SW 1271 (cell line): ENCODE data around the gene KRTAP2-3.
"Not testable (repeated sequence)": the region's sequence is repeated elsewhere in the genome, so short reads cannot be mapped to it uniquely, and the experiment has no call there.

ENCODE experiments used
- DNase-seq, 2 experiments: peaks; one replicate each; lab custom pipeline; 2025; lab: John Stamatoyannopoulos, UW

The KRTAP2-3 gene, protein sequence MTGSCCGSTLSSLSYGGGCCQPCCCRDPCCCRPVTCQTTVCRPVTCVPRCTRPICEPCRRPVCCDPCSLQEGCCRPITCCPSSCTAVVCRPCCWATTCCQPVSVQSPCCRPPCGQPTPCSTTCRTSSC

DNA sequence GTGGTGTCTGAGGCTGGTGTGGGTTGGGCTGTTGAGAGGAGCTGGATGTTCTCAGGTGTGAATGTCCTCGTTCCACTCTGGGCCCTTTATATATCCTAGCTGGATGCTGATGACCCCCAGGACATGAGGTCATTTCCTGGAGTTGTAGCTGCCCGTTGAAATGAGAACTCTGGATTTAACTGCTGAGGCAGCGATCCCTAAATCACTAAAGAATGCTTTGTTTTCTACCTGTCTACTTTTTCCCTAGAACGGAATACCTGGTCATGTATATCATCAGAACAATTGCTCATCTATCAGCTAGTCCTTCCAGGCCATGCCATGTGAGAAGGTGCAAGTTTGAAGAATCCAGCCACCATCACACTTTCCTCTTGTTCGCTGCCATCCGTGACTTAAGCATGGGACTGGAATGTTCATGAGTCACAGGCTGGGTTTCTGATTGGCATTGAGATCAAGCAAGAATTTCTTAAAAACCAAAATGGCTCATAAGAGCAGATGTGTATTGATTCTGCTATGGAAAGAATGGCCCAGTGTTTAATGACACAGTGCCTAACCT is at the start of gene KRTAP2-3:
TSS of gene KRTAP2-3 (minus strand) at position 63 of the 553 bp plus-strand sequence. CDS start 64 bp downstream, outside the sequence.
- peak; percentile 70 to 84 for DNase-seq

DNA sequence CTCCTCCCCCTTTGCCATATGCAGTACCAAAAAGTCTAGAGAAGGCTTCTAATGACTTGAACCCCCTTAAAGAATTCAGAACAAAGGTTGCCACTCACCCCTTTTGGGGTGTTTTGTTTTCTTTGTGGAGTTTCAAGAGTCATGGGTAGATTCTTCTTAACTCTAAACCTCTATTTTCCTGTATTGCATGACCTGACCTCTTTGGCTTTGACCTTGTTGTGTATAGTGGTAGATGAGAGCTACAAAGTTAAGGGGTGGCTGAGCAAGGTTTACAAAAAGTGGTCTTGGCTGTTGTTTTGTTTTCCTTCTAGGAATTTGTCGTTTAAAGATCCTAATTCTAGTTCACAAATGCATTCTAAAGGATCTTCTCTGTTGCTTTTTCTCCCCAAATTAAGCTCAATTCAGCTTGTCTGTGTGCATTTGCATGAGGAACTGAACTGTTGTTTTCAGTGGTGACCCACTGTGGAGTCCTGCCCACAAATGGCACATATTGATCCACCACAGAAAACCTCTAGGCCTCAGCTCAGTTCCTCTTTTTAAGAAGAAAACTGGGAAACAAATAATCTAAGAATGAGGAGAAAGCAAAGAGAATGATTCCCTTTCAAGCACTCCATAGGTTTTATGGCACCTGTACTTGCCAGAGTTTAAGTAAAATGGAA is 48.9 kb upstream of the KRTAP2-3 start:
- not testable (repeated sequence) for DNase-seq

DNA sequence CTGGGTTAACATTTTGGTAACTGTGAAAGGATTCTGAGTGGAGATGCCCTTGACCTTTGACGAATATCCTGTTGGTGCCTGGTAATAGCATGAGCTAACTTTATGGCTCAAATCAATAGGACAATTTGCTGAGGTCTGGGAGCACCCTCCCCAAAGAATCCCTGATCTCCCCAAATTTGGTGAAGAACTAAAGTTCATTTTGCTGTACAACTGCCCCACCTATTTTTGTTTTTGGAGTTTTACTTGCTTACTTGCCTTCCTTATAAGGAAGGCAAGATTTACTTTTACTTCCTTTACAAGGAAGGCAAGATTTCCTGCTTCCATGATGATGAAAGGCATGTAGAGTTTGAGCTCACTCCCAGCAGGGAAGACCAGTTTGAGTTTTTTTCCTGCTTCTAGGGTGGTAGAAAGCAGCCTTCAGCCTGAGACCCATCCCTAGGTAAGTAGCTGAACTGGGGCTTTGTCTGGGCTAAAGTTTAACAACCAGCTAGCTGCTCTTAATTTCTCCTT is 48.1 kb upstream of the KRTAP2-3 start:
- no peak for DNase-seq

DNA sequence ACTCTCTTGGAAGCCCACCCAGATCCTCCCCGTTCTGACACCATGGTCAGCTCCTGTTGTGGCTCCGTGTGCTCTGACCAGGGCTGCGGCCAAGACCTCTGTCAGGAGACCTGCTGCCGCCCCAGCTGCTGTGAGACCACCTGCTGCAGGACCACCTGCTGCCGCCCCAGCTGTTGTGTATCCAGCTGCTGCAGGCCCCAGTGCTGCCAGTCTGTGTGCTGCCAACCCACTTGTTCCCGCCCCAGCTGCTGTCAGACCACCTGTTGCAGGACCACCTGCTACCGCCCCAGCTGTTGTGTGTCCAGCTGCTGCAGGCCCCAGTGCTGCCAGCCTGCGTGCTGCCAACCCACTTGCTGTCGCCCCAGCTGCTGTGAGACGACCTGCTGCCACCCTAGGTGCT is 45.4 kb upstream of the KRTAP2-3 start, which contains the start of gene KRTAP4-9:
TSS of gene KRTAP4-9 (plus strand) at position 43 of the 400 bp plus-strand sequence. CDS start at position 43, 0 bp downstream.
- not testable (repeated sequence) for DNase-seq

DNA sequence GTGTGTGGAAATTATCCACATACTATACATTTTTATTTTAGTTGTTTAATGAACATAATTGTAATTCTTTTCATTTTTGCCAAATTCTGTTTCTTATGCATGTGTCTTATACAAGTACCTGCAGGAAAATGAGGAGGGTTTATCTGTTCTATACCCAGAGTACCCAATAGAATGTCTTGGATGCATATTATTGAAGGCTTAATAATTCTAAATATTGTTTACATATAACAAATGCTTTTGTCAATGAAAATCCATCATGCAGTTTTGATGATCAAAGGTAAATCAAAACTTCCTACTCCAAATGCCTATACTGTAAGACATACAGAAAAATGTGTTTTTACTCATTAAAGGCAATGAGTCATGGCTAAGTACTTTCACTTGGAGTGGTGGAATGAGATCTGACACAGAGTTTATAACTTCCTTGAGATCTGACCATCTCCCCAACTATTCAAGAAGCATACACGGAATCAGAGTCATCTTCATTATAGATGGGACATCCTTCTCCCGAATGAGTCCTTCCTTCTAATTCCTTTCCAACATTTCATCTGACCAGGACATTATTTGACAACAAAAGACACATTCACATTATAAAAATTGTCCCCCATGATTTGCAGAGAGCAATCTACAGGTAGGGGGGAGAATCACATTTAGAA is 44.6 kb upstream of the KRTAP2-3 start:
- DNase-seq: peak; percentile 28 to 67

DNA sequence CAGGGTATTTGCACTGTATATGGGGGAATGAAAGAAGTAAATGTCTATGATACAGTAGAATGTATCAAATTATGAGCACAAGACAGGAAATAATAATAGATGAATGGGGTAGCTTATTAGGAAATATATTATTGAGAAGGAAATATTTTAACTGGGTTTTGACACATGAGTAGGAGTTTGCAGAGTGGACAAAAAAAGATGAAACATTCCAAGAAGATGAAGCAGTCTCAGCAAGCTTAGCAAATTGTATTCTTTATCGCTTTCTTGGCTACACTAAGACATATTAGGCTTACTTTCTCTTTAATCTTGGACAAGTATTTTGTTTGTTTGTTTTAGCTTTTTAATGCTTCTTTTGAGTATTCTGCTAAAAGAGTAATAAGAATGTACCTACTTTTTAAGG is 44.0 kb upstream of the KRTAP2-3 start:
- DNase-seq: no peak

DNA sequence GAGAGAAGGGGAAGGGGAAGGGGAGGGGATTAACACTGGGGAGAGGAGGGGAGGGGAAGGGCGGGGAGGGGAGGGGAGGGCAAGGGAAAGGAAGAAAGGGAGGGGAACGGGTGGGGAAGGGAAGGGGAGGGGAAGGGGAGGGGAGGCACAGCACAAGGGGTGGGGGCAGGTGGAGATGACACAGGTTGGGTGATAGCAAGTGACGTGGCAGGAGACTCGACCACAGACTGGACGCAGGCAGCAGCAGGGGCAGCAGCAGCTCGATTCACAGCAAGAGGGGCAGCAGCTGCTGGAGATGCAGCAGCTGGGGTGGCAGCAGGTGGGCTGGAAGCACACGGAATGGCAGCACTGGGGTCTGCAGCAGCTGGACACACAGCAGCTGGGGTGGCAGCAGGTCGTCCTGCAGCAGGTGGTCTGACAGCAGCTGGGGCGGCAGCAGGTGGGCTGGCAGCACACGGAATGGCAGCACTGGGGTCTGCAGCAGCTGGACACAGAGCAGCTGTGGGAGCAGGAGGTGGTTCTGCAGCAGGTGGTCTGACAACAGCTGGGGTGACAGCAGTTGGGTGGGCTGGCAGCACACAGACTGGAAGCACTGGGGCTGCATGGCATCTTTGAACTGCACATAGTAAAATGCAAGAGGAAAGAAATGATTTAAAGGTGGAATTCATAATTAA is 41.8 kb upstream of the KRTAP2-3 start, which contains the start of gene KRTAP4-16:
TSS of gene KRTAP4-16 (minus strand) at position 624 of the 674 bp plus-strand sequence. CDS start at position 624, 0 bp downstream.
- DNase-seq: no peak

DNA sequence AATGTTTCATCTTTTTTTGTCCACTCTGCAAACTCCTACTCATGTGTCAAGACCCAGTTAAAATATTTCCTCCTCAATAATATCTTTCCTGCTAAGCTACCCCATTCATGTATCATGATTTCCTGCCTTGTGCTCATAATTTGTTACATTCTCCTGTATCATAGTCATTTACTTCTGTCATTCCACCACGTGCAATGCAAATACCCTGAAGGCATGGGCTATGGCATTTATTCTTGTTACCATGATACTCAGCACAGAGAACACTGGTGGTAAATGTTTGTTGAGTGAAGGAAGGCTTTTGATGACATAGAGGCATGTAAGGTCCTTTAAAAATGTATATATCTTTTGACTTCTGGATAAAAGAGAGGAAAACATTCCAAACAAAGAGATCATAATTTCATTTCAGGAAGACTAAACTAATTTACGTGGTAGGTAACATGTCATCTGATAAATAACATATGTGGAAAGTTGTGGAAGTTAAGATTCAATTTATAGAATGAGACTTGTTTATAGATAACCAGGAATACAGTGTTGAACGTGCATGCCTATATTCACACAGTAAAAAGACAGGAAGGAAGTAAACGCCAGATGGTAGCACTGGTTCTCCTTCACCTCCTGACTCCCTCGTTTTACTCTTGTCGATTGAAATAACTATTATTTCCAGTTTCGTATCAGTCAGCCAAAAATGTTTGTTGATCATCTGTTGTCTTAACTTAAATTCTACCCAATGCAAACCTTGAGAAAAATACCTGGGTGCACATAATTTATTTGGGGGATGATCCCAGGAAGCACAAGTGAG is 40.0 kb upstream of the KRTAP2-3 start:
- peak; percentile 55 to 59 for DNase-seq

DNA sequence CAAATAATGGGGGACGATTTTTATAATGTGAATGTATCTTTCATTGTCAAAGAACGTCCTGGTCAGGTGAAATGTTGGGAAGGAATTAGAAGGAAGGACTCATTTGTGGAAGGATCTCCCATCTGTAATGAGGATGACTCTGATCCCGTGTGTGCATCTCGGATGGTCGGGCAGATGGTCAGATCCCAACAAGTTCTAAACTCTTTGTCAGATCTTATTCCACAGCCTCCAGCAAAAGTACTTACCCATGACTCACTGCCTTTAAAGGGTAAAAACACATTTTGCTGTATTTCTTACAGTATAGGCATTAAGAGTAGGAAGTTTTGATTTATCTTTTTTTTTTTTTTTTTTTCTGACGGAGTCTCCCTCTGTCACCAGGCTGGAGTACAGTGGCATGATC is 38.6 kb upstream of the KRTAP2-3 start:
- DNase-seq: no peak

DNA sequence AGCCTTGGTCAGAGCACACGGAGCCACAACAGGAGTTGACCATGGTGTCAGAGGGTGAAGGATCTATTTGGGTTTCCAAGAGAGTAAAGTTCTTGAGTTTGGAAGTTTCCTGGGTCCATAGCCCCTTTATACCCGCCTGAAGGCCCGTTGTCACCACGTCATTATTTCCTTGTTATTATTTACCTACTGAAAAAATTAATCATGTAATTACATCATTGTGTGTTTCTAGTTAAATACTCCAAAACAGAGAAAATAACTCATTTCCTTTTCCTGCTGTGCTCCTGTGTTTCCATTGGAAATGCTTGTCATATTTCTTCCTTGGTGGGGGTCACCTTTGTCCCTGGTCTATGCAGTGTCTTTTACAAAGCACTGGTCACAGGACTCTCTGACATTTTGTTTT is 38.1 kb upstream of the KRTAP2-3 start, which contains the start of gene KRTAP4-8:
TSS of gene KRTAP4-8 (minus strand) at position 101 of the 400 bp plus-strand sequence. CDS start at position 43, 58 bp downstream.
- DNase-seq: no peak

DNA sequence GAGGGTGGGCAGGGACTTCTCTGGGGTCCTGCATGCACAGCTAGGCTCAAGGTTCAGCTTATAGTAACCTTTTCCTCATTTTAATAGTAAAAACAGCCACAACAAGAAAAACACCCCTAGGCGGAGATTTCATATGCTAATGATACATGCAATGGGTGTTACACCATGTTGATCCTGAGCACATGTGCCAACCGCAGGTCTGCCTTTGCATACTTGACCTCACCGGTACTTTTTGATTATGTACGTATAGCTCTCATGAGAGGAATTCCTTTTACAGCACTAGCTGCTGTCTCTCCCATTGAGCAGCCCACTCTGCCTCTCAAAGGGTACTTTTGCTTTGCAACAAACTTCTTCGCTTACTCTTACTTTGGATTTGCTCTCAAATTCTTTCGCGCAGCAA is 36.1 kb upstream of the KRTAP2-3 start:
- no peak for DNase-seq

DNA sequence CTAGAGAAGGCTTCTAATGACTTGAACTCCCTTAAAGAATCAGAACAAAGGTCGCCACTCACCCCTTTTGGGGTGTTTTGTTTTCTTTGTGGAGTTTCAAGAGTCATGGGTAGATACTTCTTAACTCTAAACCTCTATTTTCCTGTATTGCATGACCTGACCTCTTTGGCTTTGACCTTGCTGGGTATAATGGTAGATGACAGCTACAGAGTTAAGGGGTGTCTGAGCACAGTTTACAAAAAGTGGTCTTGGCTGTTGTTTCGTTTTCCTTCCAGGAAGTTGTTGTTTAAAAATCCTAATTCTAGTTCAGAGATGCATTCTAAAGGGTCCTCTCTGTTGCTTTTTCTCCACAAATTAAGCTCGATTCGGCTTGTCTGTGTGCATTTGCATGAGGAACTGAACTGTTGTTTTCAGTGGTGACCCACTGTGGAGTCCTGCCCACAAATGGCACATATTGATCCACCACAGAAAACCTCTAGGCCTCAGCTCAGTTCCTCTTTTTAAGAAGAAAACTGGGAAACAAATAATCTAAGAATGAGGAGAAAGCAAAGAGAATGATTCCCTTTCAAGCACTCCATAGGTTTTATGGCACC is 28.9 kb upstream of the KRTAP2-3 start:
- not testable (repeated sequence) for DNase-seq

DNA sequence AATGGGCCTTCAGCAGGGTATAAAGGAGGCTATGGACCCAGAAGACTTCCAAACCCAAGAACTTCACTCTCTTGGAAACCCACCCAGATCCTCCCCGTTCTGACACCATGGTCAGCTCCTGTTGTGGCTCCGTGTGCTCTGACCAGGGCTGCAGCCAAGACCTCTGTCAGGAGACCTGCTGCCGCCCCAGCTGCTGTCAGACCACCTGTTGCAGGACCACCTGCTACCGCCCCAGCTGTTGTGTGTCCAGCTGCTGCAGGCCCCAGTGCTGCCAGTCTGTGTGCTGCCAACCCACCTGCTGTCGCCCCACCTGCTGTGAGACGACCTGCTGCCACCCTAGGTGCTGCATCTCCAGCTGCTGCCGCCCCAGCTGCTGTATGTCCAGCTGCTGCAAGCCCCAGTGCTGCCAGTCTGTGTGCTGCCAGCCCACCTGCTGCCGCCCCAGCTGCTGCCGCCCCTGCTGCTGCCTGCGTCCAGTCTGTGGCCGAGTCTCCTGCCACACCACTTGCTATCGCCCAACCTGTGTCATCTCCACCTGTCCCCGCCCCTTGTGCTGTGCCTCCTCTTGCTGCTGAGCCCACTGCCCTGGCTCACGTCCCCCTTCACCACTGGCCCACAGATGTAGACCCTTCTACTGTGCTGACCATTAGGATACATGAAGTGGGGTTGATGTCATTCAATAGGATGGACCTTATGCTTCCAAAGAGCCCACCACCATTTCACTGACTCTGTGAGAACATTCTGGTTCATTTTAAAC is 24.4 kb upstream of the KRTAP2-3 start, which contains the start of gene KRTAP4-7:
TSS of gene KRTAP4-7 (plus strand) at position 51 of the 757 bp plus-strand sequence. CDS start at position 108, 57 bp downstream.
- not testable (repeated sequence) for DNase-seq

DNA sequence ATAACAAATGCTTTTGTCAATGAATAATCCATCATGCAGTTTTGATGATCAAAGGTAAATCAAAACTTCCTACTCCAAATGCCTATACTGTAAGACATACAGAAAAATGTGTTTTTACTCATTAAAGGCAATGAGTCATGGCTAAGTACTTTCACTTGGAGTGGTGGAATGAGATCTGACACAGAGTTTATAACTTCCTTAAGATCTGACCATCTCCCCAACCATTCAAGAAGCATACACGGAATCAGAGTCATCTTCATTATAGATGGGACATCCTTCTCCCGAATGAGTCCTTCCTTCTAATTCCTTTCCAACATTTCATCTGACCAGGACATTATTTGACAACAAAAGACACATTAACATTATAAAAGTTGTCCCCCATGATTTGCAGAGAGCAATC is 23.5 kb upstream of the KRTAP2-3 start:
- peak; percentile 25 to 59 for DNase-seq

DNA sequence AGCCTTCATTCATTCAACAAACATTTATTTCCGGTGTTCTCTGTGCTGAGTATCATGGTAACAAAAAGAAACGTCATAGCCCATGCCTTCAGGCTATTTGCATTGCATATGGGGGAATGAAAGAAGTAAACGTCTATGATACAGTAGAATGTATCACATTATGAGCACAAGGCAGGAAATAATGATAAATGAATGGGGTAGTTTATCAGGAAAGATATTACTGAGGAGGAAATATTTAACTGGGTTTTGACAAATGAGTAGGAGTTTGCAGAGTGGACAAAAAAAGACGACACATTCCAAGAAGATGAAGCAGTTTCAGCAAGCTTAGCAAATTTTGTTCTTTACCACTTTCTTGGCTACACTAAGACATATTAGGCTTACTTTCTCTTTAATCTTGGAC is 22.7 kb upstream of the KRTAP2-3 start:
- DNase-seq: no peak

DNA sequence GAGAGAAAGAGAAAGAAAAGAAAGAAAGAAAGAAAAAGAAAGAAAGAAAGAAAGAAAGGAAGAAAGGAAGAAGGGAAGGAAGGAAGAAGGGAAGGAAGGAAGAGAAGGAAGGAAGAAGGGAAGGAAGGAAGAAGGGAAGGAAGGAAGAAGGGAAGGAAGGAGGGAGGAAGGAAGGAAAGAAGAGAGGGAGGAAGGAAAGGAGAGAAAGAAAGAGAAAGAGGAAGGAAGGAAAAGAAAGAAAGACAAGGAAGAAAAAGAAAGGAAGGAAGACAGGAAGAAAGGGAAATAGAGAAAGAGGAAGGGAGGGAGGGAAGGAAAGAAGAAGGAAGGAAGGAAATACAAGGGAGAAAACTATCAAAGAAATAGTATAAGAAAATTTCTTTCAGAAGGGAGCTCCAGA is 16.9 kb upstream of the KRTAP2-3 start:
- no peak for DNase-seq

DNA sequence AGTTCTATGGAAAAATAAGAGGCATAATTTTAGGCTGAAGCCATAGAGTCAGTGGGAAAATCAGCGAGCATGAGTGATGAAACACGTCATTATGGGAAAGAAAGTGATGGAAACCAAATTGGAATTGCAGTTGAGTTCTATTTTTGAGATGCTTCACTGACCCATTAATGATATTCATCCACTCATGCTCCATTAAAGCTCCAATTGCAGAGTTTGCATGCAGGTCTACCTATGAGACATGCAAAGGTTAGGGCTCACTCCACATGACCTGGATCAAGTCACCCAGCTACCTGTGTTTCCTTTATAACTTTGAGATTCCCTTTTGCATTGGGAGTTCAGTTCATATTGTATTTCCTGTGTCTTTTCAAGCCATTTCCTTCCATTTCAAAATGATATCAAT is 13.8 kb upstream of the KRTAP2-3 start:
- DNase-seq: no peak

DNA sequence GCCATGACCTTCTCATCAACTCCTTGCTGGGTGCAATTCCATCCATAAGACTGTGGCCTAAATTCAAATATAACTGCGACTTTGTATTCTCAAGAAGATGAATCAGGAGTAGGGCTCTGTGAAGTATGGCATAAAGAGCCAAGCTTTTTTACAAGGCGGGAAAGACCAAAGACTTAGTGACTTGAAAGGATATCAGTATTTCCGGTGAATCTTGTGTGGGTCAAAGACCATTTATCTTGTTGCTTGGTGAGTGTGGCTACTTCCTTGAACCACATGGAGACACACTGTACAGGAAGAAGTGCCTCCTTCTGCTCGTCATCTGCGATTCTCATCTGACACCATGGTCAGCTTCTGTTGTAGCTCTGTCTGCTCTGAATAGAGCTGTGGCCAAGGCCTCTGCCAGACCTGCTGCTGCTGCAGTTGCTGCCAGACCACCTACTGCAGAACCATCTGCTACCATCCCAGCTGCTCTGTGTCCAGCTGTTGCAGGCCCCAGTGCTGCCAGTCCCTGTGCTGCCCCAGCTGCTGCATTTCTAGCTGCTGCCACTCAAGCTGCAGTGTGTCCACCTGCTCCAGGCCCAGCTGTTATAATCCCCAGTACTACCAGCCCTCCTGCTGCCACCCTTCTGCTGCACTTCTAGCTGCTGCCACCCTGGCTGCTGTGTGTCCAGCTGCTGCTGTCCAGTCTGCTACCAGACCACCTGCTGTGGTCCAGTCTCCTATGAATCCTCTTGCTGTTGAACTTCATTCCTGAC is 11.9 kb upstream of the KRTAP2-3 start:
- DNase-seq: no peak

DNA sequence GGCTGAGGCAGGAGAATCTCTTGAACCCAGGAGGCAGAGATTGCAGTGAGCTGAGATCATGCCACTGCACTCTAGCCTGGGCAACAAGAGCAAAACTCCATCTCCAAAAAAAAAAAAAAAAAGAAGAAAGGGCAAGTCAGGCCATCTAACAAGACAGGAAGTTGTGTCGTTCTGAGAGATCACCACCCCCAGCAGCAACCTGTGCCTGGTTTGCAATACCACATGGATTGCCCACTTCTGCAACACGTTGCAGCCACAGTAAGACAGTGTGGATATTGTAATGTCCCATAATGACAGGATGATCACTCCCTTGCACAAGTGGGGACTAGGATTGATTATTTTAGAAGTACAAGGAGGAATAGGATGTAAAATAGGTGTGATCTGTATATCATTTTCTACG is 9.1 kb upstream of the KRTAP2-3 start:
- no peak for DNase-seq
